Superior temporal gyrus (tissue), 1 donor: Measurements from ENCODE around the gene TFB1M.
"Not testable (repeated sequence)": the region's sequence is repeated elsewhere in the genome, so short reads cannot be mapped to it uniquely, and the experiment has no call there.

Experiments
- DNase-seq: peaks from one replicate; pipeline ENCODE4 v3.0.0-alpha.2; 2016; ENCODE audit errors: extremely low spot score

Gene TFB1M

DNA sequence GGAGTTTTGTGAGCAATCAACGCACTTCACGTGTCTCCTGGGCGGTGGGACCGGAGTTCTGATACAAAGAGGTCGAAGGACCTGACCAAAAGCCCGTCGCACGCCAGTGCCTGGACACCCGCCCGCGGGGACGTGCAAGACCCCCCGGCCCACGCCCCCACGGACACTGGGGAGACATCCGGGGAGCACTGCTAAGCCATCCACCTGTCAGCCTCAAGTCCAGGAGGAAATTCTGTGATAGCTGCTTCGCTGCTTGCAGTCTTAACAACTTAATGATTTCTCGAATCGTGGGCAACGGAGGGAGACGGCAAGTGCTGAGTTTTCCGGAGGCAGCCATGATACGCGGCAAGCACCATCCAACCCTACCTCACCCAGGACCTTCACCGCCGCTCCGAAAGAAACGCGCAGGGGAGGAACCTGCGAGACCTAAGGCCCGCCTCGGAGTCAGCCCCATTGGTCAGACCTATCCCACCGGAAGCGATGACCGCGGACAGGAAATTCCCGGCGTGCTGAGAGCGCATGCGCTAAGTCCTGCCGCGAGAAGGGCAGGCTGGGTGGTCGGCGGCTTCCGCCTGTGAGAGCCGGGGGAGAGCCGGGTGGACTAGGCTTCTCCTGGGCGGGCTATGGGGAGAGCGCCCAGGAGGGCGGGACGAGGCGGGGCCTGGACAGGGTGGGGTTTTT, at the start of gene TFB1M:
Gene TFB1M (minus strand): TSS at position 393 of the 681 bp plus-strand sequence. CDS start 56 bp downstream, at position 337.
- peak; percentile 99 for DNase-seq

DNA sequence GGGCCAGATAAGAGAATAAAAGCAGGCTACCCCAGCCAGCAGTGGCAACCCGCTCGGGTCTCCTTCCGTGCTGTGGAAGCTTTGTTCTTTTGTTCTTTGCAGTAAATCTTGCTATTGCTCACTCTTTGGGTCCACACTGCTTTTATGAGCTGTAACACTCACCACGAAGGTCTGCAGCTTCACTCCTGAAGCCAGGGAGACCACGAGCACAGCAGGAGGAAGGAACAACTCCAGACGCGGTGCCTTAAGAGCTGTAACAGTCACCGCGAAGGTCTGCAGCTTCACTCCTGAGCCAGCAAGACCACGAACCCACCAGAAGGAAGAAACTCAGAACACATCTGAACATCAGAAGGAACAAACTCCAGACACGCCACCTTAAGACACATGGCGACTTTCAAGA, 49.7 kb upstream of the TFB1M start:
- not testable (repeated sequence) for DNase-seq

DNA sequence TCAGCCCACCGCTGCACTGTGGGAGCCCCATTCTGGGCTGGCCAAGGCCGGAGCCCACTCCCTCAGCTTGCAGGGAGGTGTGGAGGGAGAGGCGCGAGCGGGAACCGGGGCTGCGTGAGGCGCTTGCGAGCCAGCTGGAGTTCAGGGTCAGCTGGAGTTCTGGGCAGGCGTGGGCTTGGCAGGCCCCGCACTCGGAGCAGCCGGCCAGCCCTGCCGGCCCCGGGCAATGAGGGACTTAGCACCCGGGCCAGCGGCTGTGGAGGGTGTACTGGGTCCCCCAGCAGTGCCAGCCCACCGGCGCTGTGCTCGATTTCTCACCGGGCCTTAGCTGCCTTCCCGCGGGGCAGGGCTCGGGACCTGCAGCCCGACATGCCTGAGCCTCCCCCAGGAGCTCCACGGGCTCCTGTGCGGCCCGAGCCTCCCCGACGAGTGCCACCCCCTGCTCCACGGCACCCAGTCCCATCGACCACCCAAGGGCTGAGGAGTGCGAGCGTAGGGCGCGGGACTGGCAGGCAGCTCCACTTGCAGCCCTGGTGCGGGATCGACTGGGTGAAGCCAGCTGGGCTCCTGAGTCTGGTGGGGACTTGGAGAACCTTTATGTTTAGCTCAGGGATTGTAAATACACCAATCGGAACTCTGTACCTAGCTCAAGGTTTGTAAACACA, 48.8 kb upstream of the TFB1M start:
- not testable (repeated sequence) for DNase-seq

DNA sequence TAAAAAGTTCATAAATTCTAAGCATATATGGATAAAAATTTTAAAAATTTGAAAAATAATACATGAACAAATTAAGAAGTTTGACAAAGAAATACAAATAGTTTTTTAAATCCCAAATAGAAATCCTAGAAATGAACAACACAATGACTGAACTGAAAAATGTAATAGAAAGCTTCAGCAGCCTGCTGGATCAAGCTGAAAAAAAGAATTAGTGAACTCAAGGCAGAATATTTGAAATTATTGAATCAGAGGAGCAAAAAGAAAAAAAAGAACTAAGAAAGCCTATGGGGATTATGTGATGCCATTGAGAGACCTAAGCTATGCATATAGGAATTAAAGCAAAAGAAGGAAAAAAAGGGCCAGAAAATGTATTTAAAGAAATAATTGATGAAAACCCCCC, 39.9 kb upstream of the TFB1M start:
- DNase-seq, result no peak

DNA sequence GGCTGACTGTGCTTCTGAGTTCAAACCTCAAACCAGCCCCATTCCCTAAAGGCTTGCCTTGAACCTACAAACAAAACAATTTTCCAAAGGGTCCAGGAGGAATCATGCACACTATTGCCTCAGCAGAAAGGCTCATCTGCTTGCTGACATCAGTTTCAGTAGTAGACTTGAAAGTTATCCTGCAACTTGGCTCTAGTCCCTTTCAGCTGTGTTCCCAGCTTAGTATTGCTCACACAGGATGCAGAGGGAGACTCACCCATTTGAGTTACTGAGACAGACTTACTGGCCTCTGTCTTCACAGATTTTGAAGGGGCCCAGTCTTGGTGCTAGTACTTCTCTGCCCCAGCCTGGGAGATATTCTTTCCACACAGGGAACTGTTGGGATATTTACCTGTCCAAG, 38.5 kb upstream of the TFB1M start:
- no peak for DNase-seq

DNA sequence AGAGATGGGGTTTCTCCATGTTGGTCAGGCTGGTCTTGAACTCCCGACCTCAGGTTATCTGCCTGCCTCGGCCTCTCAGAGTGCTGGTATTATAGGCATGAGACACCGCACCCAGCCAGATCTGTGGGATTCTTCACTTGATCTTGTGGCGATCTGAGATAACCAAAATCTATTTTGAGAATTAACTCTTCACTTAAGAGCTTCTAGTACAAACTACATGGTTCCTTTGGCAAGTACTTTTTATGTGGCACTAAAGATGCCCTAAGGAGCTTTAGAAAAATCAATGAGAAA, 37.8 kb upstream of the TFB1M start:
- no peak for DNase-seq

DNA sequence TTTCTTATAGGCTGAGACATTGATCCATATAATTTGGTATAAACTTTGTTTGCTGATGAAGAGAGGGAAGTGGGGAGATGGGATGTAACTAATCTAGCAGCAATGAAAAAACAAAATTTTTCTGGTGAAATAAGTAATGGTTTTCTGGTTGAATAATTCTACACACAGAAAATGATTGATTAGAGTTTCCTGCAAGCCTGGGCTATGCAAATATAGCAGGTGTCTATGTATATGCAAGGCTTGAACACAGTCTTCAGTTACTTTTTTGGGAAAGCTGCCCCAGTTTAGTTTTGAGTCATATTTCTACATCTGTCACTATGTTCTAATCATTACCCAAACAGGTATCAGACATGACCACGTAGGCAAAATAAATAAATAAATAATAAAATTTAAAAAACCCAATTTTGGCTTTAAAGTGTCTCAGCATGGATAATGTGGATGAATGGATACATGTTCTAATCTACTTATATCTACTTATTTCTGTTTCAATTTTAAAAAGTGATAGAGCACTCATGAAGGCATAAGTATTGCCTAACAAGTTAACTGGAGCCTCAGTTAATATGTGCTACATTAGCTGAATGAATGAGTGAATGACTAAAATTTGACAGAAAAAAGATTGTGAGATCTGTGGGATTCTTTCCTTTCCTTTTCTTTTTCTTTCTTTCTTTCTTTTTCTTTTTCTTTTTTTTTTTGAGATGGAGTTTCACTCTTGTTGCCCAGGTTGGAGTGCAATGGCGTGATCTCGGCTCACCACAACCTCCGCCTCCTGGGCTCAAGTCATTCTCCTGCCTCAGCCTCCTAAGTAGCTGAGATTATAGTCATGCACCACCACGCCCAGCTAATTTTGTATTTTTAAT, 37.2 kb upstream of the TFB1M start:
- no peak for DNase-seq

DNA sequence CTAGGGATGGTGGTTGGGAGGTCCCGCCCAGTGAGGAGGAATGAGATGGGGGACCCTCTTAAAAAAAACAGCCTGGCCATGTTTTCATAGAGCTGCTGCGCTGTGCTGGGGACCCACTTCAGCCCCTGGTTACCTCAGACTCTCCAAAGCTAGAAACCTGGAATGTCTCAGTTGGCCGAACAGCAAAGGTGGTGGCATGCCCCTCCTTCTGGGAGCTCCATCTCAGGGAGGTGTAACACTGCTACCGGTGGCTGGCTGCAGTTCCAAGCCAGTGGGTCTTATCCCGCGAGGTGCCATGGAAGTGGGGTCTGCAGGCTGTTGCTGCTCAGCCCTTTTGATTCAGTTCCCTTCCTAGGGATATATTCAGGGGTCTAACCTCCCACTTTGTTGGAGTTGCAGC, 35.7 kb upstream of the TFB1M start:
- no peak for DNase-seq

DNA sequence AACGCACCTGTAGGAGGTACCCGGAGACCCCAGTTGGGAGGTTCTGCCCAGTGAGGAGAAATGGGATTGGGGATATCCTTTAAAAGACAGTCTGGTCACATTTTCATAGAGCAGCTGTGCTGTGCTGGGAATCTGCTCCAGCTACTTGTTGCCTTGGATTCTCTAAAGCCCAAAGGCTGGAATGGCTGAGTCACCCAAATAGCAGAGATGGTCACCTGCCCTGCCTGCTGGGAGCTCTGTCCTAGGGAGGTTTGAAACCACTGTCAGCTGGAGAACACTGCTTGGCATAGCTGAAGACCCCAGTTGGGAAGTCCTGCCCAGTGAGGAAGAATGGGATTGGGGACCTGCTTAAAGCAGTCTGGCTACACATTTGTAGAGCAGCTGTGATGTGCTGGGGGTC, 34.8 kb upstream of the TFB1M start:
- no peak for DNase-seq

DNA sequence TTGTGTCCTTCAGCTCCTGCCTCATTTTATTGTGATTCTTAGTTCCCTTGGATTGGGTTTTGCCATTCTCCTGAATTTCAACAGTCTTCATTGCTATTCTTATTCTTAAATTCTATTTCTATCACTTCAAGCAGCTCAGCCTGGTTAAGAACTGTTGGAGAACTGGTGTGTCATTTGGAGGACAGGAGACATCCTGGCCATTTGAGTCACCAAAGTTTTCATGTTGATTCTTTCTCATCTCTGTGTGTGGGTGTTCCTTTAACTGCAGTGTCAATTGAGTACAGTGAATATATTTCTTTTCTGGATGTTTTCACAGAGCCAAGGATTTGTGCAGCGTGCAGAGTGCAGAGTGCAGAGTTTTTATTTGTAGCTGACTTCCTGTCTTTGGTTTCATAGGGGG, 33.5 kb upstream of the TFB1M start:
- no peak for DNase-seq

DNA sequence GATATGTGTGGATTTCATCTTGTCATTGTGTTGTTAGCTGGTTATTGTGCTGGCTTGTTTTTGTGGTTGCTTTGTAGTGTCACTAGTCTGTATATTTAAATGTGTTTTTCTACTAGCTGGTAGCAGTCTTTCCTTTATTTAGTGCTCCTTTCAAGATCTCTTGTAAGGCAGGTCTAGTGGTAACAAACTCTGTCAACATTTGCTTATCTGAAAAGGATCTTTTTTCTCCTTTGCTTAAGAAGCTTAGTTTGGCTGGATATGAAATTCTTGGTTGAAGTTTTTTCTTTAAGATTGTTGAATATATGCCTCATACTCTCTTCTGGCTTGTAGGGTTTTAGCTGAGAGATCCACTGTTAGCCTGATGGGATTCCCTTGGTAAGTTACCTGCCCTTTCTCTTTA, 32.7 kb upstream of the TFB1M start:
- DNase-seq, result no peak

DNA sequence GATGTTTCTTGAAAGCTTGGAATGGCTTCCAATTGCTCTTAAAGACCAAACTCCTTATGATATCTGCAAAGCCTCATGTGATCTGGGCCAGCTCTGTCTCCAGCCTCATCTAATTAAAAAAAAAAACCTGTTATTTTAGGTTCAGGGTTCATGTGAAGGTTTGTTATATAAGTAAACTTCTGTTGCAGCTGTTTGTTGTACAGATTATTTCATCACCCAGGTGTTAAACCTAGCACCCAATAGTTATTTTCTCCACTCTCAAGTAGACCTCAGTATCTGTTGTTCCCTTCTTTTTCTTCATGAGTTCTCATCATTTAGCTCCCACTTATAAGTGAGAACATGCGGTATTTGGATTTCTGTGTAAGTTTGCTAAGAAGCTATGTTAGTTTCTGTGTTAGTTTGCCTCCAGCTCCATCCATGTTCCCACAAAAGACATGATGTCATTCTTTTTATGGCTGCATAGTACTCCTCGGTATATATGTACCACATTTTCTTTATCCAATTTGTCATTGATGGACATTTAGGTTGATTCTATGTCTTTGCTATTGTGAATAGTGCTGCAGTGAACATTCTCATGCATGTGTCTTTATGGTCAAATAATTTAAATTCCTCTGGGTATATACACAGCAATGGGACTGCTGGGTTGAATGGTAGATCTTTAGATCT, 30.2 kb upstream of the TFB1M start:
- DNase-seq, result no peak

DNA sequence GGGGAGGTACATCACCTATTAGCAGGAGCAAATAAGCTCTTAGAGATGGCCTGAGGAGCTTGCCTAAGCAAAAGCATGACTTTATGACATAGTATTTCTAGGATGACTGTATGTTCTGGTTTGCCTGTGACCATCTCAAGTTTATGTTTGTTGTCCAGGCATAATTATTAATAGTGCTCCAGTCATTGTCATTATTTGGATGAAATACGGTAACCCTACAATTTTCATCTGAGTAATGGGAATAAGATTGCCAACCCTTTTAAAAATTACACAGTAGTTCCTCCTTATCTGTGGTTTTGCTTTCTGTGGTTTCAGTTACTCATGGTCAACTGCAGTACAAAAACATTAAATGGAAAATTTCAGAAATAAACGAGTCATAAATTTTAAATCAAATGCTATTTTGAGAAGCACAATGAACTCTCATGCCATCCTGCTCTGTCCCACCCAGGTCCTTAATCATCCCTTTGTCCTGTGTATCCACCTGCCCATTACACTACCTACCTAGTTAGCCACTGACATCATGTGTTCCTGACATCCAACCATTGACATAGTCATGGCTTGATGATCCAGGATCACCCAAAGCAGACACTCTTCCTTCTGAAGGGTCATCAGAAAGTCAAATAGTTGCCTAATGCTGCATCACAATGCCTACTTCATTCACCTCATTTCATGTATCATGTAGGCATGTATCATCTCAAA, 27.0 kb upstream of the TFB1M start:
- no peak for DNase-seq

DNA sequence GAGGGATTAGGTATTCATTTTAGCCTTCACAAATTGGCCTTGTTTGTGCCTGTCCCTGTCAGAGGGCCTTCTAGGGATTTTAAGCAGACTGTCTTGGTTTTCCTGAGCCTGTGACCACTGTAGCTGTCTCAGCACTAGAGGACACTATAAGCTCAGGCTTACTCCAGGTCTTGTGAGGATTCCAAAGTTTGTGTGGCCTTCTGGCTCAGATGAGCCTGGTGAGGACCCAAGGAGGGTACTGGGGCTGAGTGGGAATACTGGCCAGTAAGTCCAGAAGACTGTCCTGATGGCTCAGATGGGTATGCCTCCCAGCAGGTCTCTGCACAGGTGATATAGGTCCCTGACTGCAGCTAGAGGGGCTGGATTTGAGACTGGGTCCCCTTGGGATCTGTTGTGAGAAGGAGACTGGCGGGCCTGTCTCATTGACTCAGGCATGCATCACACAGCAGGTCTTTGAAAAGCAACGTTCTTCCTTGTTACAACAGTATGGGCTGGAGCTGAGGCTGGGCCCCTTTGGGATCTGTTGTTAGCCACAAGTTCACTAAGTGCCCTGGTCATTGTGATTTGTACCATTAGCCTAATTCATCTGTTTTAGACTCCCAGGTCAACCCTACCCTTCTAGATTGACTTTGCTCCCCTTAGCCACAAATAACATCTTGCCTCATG, 26.3 kb upstream of the TFB1M start:
- DNase-seq, result no peak

DNA sequence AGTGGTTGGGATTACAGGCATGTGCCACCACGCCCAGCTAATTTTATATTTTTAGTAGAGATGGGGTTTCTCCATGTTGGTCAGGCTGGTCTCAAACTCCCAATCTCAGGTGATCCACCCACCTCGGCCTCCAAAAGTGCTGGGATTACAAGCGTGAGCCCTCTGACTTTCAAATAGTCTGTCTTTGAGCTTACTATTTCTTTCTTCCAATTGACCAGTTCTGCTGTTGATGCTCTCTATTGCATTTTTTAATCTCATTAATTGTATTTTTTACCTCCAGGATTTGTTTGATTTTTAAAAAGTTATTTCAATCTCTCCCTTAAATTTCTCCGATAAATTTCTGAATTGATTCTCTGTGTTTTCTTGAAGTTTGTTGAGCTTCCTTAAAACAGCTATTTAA, 25.6 kb upstream of the TFB1M start:
- not testable (repeated sequence) for DNase-seq

DNA sequence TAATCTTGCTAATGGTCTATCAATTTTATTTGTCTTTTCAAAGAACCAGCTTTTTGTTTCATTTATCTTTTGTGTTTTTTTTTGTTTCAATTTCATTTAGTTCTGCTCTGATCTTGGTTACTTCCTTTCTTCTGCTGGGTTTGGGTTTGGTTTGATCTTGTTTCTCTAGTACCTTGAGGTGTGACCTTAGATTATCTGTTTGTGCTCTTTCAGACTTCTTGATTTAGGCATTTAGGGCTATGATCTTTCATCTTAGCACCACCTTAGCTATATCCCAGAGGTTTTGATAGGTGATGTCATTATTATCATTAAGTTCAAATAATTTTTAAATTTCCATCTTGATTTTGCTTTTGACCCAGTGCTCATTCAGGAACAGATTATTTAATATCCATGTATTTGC, 24.0 kb upstream of the TFB1M start:
- DNase-seq, result not testable (repeated sequence)

DNA sequence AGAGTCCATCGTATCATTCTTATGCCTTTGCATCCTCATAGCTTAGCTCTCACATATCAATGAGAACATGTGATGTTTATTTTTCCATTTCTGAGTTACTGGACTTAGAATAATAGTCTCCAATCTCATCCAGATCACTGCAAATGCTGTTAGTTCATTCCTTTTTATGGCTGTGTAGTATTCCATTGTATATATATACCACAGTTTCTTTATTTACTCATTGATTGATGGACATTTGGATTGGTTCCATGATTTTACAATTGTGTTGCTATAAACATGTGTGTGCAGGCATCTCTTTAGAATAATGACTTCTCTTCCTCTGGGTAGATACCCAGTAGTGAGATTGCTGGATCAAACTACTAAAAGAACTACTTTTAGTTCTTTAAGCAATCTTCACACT, 21.0 kb upstream of the TFB1M start:
- DNase-seq, result no peak

DNA sequence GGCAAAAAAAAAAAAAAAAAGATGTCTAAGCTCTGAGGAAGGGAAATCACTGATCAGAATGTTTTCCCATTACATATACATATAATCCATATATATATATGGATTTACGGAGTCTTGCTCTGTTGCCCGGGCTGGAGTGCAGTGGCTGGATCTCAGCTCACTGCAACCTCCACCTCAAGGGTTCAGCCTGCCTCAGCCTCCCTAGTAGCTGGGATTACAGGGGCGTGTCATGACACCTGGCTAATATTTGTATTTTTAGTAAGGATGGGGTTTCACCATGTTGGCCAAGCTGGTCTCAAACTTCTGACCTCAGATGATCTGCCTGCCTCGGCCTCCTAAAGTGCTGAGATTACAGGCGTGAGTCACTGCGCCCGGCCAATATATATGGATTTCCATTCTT, 19.8 kb upstream of the TFB1M start:
- not testable (repeated sequence) for DNase-seq

DNA sequence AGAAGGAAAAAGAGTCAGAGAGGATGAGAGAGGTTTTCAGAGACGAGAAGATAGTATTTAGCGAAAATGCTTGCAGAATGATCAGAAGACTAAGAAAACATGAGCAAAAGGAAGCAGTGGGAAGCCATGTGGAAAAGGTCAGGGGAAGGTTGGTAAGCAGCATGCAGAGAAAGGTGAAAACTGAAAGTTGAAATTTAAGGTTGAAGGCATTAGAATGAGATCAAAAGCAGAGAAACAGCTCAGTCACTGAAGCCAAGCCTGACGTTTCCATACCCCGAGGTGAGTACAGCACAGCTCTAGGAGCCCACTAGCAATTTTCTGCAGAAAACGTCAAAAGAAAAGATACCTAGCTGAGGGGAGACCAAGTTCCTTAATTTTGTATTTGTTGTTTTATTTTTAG, 19.1 kb upstream of the TFB1M start:
- no peak for DNase-seq

DNA sequence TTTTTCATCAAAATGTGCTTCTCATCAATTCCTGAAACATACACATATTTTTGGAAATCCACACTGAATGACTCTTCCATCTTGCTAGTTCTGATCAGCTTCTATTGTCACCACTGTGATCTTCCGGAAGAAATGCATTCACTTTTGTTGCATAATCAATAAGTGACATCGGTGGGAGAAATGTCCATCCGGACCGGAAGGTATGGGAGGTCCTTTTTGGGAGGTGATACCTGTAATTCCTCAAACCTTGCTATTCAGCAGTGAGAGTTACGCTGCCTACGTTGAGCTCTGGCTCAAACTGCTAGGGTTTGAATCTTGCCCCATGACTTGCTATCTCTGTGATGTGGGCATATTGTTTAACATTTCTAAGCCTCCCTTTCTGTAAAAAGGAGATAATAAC, 16.6 kb upstream of the TFB1M start:
- DNase-seq, result no peak

DNA sequence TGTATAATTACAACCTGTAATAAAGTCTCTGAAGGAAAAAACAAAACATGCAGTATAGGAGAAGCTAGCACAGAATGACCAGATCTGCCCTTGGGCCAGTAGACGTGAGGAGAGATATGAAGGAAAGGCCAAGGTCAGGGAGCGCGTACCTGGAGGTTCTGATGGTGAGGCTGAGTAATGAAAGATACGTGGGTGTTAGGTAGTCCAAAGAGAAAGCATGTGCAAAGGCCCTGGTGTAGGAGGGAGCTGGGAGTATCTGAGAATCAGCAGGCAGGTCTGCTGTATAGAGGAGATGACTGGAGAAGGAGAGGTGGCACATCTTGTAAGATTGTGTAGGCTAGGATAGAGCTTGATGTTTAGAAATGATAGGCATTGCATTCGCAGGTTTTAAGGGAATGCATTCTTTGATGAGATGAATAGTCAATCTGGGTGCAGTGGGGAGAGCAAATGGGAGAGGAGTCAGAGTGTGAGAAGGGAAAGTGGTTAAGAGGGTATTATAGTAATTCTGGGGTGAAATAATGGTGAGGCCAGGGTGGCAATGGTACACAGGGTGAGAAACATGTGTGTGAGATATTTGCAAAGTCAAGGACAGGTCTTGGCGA, 15.9 kb upstream of the TFB1M start:
- no peak for DNase-seq
